HG02763 (cell line): ENCODE data around the gene MORN1.
"Not testable (repeated sequence)": the region's sequence is repeated elsewhere in the genome, so short reads cannot be mapped to it uniquely, and the experiment has no call there.

Source experiments
- ATAC-seq: cut with Tn5 transposase; IDR thresholded peaks from one replicate; pipeline ENCODE4 v1.9.1; 2021; ENCODE audit warnings: mild to moderate bottlenecking, moderate library complexity; ENCODE audit not compliant: unreplicated experiment

MORN1 gene

GRCh38 chr1:2341706-2342383 is 49.5 kb downstream of the MORN1 start:
- no peak for ATAC-seq

DNA sequence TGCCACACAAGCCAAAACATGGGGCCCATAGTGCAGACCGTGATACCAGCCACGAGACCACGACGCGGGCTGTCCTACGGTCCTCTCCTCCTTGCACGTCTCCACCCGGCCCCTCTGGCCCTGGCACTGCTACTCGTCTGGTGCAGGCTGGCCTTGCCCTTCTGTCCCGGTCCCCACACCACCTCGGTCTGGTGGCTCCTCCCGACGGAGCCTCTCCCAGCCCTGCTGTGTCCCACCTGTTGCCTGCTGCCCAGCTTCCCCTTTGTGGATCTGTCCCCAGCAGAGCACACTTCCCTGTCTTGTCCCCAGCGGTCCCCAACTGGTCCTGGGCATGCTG is 50.5 kb downstream of the MORN1 start:
- no peak for ATAC-seq

DNA sequence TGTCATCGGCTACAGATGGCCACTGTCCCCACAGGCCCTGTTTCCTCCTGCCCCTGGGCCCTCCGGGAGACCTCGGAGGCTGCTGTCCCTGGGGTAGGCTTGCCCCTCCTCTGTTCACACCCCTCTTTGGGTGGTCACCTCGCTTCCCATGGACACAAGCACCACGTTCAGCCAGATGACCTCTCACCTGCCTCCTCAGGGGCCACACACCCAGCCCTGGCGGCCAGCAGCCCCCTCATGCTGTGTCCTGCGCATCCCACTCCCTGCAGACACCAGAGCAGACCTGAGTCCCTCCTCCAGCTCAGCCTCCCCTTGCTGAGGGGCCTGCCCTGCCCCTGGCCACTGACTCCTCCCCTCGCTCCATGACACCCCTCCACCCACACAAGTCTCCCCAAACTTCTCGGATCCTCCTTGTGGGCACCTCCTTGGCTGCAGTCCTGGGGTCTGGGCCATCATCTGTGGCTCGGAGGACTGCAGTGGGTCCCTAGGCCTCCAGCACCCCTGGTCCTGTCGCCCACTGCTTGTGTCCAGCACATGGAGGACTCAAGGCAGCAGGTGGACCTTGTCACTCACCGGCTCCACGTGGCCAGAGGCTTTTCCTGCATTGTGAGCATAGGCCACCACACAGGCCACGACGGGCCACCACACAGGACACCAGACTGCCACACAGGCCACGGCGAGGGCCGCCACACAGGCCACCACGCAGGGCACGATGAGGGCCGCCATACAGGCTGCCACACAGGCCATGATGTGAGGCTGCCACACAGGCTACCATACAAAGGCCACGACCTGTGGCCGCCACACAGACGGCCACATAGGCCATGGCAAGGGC is 51.1 kb downstream of the MORN1 start:
- no peak for ATAC-seq

- no peak for ATAC-seq
Measured at GRCh38 chr1:2339206-2340085, 51.9 kb downstream of the MORN1 start.

GRCh38 chr1:2337501-2337900 is 53.9 kb downstream of the MORN1 start:
- no peak for ATAC-seq

- ATAC-seq: no peak
Measured at GRCh38 chr1:2337081-2337480, 54.3 kb downstream of the MORN1 start.

GRCh38 chr1:2336499-2336898 is 54.9 kb downstream of the MORN1 start:
- no peak for ATAC-seq

DNA sequence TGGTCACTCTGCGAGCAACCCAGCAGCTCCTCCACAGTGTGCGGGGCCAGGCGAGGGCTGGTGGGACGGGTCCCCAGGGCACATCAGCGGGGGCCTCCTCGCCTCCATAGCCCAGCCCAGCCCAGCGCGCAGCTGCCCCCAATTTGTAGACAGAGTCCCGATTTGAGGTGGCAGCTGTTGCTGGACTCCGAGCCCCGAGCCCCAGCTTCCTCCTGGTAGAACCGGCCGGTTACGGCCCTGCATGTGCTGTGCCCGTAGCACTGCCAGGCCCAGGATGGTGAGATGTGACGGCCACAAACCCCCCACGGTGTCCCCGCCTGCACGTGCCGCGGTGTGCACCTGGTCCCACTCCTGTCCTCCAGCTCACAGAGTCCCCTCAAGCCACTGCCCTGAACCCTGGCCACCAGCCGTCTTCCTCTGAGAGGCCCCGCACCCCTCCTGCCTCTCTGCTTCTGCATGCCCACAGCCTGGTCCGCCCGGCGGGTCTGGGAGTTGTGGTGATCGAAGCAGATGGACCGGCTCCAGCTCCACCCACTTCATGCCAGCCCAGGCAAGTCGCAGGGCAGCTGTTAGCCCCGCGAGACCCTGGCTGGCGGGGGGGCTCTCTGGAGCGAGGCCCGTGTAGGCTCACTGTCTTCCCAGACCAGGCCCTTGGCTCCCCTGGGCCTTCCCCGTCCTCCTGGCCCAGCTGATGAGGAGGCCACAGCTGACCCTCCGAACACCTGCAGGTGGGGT is 55.5 kb downstream of the MORN1 start:
- ATAC-seq: no peak

DNA sequence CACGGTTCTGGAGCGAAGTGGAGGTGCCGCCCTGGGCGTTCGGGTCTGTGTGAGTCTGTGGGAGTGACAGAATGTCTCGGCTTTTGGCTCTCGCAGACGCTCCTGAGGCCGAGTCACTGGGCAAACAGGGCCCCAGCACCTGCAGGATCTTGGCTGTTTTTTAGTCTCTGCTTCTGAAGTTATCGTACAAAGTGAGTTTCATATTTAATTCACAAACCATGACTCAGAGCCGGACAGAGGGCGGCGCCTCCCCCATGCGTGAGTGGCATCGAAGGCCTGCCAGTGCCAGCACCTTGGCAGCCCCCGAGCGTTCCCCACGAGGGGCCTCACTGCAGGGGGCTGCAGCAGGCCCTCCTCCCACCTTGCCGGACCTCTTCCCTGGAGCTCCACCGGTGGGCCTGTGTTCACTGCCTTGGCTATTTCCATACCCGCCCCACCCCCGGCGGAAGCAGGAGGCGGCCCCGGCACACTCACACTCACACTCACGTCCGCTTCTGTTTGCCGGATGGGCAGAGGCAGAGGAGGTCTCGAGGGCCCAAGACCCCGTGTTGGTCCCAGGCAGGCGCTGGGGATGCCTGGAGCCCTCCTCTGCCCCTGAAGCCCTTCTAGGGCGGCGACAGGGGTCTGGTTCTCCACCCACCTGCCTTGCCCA is 56.3 kb downstream of the MORN1 start:
- no peak for ATAC-seq

GRCh38 chr1:2334366-2334765 is 57.0 kb downstream of the MORN1 start:
- ATAC-seq: no peak

DNA sequence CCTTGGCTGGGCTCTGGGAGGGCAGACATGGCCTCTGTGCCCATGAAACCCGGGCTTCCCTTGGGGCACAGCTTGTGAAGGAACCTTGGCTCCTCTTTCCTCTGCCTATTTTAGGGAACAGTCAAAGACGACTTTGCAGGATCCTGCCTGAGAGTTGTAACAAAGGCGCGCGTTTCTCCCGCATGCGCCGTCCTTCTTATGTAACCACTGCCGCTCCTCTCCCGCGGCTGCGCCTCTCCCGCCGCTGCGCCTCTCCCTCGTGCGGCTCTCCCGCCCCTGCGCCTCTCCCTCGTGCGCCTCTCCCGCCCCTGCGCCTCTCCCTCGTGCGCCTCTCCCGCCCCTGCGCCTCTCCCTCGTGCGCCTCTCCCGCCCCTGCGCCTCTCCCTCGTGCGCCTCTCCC is 59.8 kb downstream of the MORN1 start:
- ATAC-seq: not testable (repeated sequence)

DNA sequence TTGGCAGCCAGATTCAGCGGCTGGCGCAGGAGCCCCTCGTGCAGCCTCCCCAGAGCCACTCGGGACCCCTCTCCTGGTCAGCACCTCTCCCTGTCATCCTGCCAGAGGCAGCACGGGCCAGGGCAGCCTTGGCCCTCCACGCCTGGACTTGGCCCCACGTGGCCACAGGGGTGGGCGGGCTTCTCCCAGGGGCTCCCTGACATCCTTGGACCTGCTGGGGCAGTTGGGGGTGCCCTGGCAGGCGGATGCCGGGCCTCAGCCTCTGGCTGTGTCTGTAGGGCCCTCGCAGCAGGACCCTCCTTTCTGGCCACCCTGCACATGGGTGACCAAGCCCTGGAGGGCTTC is 60.2 kb downstream of the MORN1 start:
- ATAC-seq: no peak

DNA sequence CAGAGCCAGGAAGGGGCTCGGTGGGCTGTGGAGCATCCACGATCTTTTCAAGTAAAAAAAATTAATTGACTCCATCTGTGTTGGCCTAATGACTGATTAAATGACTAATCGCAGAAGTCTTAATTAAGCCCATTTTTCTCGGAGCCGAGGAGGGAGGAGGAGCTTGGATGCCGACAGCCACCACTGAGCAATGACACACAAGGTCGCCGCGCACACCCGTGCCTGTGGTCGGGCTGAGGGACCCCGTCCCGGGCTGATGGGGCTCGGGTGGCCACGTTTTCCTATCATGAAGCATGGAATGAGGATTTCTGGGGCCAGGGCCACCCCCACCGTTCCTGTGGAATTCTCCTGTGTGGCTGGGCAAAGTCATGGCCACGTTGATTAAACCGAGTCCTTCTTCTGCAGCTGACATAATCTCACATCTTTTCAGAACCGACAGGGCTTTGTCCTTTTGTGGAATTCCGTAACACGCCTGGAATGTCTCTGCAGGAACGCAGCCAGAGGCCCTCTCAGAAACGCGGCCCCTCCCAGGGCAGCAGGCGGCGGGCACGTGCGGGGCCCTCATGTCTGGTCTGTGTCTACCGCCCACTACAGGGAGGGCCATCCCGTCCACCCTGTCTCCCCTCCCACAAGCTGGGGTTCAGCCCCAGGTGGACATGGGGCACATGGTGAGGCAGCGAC is 60.7 kb downstream of the MORN1 start:
- ATAC-seq: no peak

- no peak for ATAC-seq
Measured at GRCh38 chr1:2330035-2330434, 61.3 kb downstream of the MORN1 start.

- no peak for ATAC-seq
Measured at GRCh38 chr1:2328676-2329455, 62.5 kb downstream of the MORN1 start.

DNA sequence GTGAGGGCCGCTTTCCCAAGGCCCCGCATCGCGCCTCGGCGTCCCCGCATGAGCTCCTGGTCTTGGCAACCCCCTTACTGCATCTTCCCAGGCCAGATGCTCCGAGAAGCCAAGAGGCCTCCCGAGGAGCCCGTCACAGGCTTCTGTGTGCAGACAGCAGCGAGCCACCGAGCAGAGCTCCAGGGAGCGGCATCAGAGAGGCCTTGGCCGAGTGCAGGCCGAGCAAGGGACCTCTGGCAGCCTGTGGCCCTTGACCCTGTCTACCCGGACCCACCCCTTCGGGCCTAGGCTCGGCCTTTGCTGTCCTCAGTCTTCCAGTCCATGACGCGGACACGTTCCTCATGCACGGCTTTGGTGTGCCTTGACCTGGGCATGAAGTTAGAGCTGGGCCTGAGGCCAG is 63.5 kb downstream of the MORN1 start:
- ATAC-seq: no peak

- not testable (repeated sequence) for ATAC-seq
Measured at GRCh38 chr1:2327162-2327561, 64.2 kb downstream of the MORN1 start.

DNA sequence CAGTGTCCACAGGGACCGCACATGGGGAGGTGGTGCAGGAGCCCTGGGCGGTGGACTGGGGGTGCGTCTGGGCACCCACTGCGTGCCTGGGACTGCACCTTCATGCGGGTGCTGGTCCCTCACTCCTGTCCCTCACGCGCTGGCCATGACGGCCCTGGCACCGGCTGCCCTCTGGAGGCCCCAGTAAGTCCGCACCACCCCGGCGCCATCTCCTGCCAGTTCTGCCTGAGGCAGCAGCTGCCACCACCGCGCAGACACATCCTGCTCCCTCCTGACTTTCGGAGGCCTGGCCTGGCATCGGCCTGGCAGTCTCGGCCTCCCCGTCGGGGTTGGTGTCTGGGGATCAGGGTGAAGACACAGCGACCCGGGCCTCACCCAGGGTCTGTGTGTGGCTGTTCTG is 64.8 kb downstream of the MORN1 start:
- no peak for ATAC-seq
